IPS-20b (cell line): Measurements from ENCODE around the gene MVB12B.

Experiments
- H3K27ac ChIP-seq: one replicate; pipeline ENCODE4 v1.5.1; 2013; ENCODE audit warnings: low read length
- H3K27me3 ChIP-seq: 2 replicates; pipeline ENCODE4 v1.6.1; 2013; ENCODE audit warnings: mild to moderate bottlenecking, low read length, inconsistent platforms; ENCODE audit not compliant: insufficient read depth
- H3K36me3 ChIP-seq: 2 replicates; pipeline ENCODE4 v1.6.1; 2013; ENCODE audit warnings: low read depth, mild to moderate bottlenecking, inconsistent platforms, low read length, moderate library complexity; ENCODE audit not compliant: insufficient read depth
- H3K4me1 ChIP-seq: 2 replicates; pipeline ENCODE4 v1.6.1; 2013; ENCODE audit warnings: mild to moderate bottlenecking, control low read depth, inconsistent platforms, low read length, moderate library complexity; ENCODE audit not compliant: insufficient read depth
- H3K4me3 ChIP-seq: 2 replicates; pipeline ENCODE4 v1.5.1; 2013; ENCODE audit warnings: mild to moderate bottlenecking, low read length, inconsistent platforms
- H3K9ac ChIP-seq: 2 replicates; pipeline ENCODE4 v1.6.1; 2013; ENCODE audit warnings: low read depth, mild to moderate bottlenecking, inconsistent platforms, low read length, moderate library complexity
- H3K9me3 ChIP-seq: 2 replicates; pipeline ENCODE4 v1.6.1; 2013; ENCODE audit warnings: mild to moderate bottlenecking, low read depth, low read length, inconsistent platforms; ENCODE audit not compliant: insufficient read depth

The MVB12B gene

GRCh38 chr9:126304971-126305320 is 21.7 kb upstream of the MVB12B start:
- no peak overlapping the region for H3K4me3 ChIP-seq
- no peaks in the 10 kb centered on the region; the same call in 1 of the 2 replicates for H3K4me1 ChIP-seq
- no peak overlapping the region for H3K9ac ChIP-seq
- H3K36me3 ChIP-seq, result no peaks in the 10 kb centered on the region
- no peaks in the 10 kb centered on the region for H3K9me3 ChIP-seq
- no peak overlapping the region for H3K27ac ChIP-seq
- H3K27me3 ChIP-seq, result no peaks in the 10 kb centered on the region

- Histone ChIP-seq H3K4me1 (no peaks in the 10 kb centered on the region; the same call in 1 of the 2 replicates), H3K9me3 (no peaks in the 10 kb centered on the region), H3K4me3 (no peak overlapping the region)
These were observed 20.5 kb upstream of the MVB12B start for GRCh38 chr9:126306071-126306647.

GRCh38 chr9:126307322-126308061 is 19.1 kb upstream of the MVB12B start:
- Histone ChIP-seq H3K9ac (no peak overlapping the region), H3K9me3 (no peaks in the 10 kb centered on the region), H3K36me3 (no peaks in the 10 kb centered on the region), H3K4me1 (no peaks in the 10 kb centered on the region; the same call in 1 of the 2 replicates), H3K4me3 (no peak overlapping the region), H3K27ac (no peak overlapping the region), H3K27me3 (no peaks in the 10 kb centered on the region)

More at GRCh38 chr9:126306071-126306647, 20.5 kb upstream of the MVB12B start:
- Histone ChIP-seq H3K9ac (no peak overlapping the region), H3K36me3 (no peaks in the 10 kb centered on the region), H3K27me3 (no peaks in the 10 kb centered on the region), H3K27ac (no peak overlapping the region)

GRCh38 chr9:126309427-126310189 is 17.0 kb upstream of the MVB12B start:
- H3K4me3 ChIP-seq, result no peak overlapping the region
- no peaks in the 10 kb centered on the region; the same call in 1 of the 2 replicates for H3K4me1 ChIP-seq
- no peaks in the 10 kb centered on the region for H3K27me3 ChIP-seq
- H3K36me3 ChIP-seq, result no peaks in the 10 kb centered on the region
- H3K9ac ChIP-seq, result no peak overlapping the region
- H3K27ac ChIP-seq, result no peak overlapping the region
- H3K9me3 ChIP-seq, result no peaks in the 10 kb centered on the region

- Histone ChIP-seq H3K9me3 (no peaks in the 10 kb centered on the region; the same call in 1 of the 2 replicates), H3K9ac (no peak overlapping the region), H3K4me1 (no peaks in the 10 kb centered on the region; the same call in 1 of the 2 replicates), H3K4me3 (no peak overlapping the region), H3K27ac (no peak overlapping the region), H3K27me3 (no peaks in the 10 kb centered on the region), H3K36me3 (no peaks in the 10 kb centered on the region)
These were observed 13.8 kb upstream of the MVB12B start for GRCh38 chr9:126312584-126313551.

- Histone ChIP-seq H3K9me3 (no peaks in the 10 kb centered on the region; the same call in 1 of the 2 replicates), H3K27me3 (no peaks in the 10 kb centered on the region), H3K9ac (no peak overlapping the region), H3K27ac (no peak overlapping the region), H3K4me3 (no peak overlapping the region), H3K36me3 (no peaks in the 10 kb centered on the region), H3K4me1 (no peaks in the 10 kb centered on the region)
These were observed 10.5 kb upstream of the MVB12B start for GRCh38 chr9:126316085-126316655.

- no peak overlapping the region for H3K4me3 ChIP-seq
These were observed 9.1 kb upstream of the MVB12B start for GRCh38 chr9:126317513-126317912.

GRCh38 chr9:126318858-126319257 is 7.8 kb upstream of the MVB12B start:
- Histone ChIP-seq H3K9ac (no peak overlapping the region), H3K27me3 (no peaks in the 10 kb centered on the region), H3K9me3 (peaks cover 6% of the 10 kb centered on the region; the same call in 1 of the 2 replicates), H3K36me3 (no peaks in the 10 kb centered on the region), H3K27ac (no peak overlapping the region), H3K4me1 (no peaks in the 10 kb centered on the region), H3K4me3 (no peak overlapping the region)

More at GRCh38 chr9:126317513-126317912, 9.1 kb upstream of the MVB12B start:
- Histone ChIP-seq H3K27ac (no peak overlapping the region), H3K4me1 (no peaks in the 10 kb centered on the region), H3K9me3 (no peaks in the 10 kb centered on the region; the same call in 1 of the 2 replicates), H3K36me3 (no peaks in the 10 kb centered on the region), H3K27me3 (no peaks in the 10 kb centered on the region), H3K9ac (no peak overlapping the region)

- no peaks in the 10 kb centered on the region for H3K4me1 ChIP-seq
- no peak overlapping the region for H3K9ac ChIP-seq
- H3K36me3 ChIP-seq, result no peaks in the 10 kb centered on the region
- H3K27ac ChIP-seq, result no peak overlapping the region
- H3K27me3 ChIP-seq, result no peaks in the 10 kb centered on the region
- H3K4me3 ChIP-seq, result no peak overlapping the region
- H3K9me3 ChIP-seq, result peaks cover 11% of the 10 kb centered on the region; the same call in 1 of the 2 replicates
These were observed 7.0 kb upstream of the MVB12B start for GRCh38 chr9:126319671-126320070.

- H3K9me3 ChIP-seq, result peaks cover 11% of the 10 kb centered on the region; the same call in 1 of the 2 replicates
- H3K9ac ChIP-seq, result no peak overlapping the region
- H3K36me3 ChIP-seq, result no peaks in the 10 kb centered on the region
- H3K27me3 ChIP-seq, result peaks cover 2% of the 10 kb centered on the region; the same call in 1 of the 2 replicates
- no peak overlapping the region for H3K27ac ChIP-seq
- H3K4me1 ChIP-seq, result no peaks in the 10 kb centered on the region
- H3K4me3 ChIP-seq, result no peak overlapping the region
These were observed 6.3 kb upstream of the MVB12B start for GRCh38 chr9:126320158-126320922.
